K562 (cell line): ENCODE data around the gene CCNT1. TPM values are rescaled to one million over a fixed set of nuclear protein-coding genes. Genes with fewer than 3 reads are reported as not detected.
"Not testable (repeated sequence)": the region's sequence is repeated elsewhere in the genome, so short reads cannot be mapped to it uniquely, and the experiment has no call there.

Experiments used
- ATAC-seq: fragments of 200-7000 bp; cut with Tn5 transposase; 3 replicates; pipeline ENCODE4 v1.9.1; 2020; ENCODE audit warnings: moderate library complexity
- BruUV-seq: library from RNA; stranded (reverse); fragments of 400-500 nt; replicated peaks from 2 replicates; lab custom pipeline; 2021; lab: Mats Ljungman, UMichigan
- CTCF ChIA-PET: fragments of 300-600 bp; formaldehyde crosslinking; extraction: SDS; loops from one replicate; lab custom pipeline; 2021; ENCODE audit warnings: low intra/inter-chr PET ratio; lab: Yijun Ruan, JAX
- POLR2A ChIA-PET: fragments of 300-600, 350-650 bp; sonication (Branson Sonifier 250); formaldehyde crosslinking; extraction: SDS; loops from one replicate; lab custom pipeline; 2021; ENCODE audit warnings: antibody characterized with exemption, inconsistent platforms; lab: Yijun Ruan, JAX
- DNase-seq, 4 experiments: peaks; one replicate each; pipeline versions ENCODE4 v3.0.0 to v3.0.0-alpha.2; 2011 to 2018; ENCODE audit warnings: low spot score in 3 of 4, mixed read lengths in 3 of 4; ENCODE audit errors: extremely low read depth in 1 of 4
- FAIRE-seq: peaks from 2 replicates; lab custom pipeline; 2011; peaks lifted over from hg19 to GRCh38; lab: Jason Lieb, UNC
- H2AFZ ChIP-seq: 2 replicates; pipeline ENCODE4 v1.6.0; 2011; ENCODE audit warnings: low read depth, low read length, control low read depth, inconsistent platforms
- H3K27ac ChIP-seq: fragments of 200-600 bp; 3 replicates; pipeline ENCODE4 v1.8.0; 2011; ENCODE audit warnings: low read depth, mild to moderate bottlenecking, control low read depth, inconsistent platforms, low read length, moderate library complexity, mixed read lengths; ENCODE audit errors: extremely low read depth
- H3K27me3 ChIP-seq, 2 experiments: fragments of 300-600 bp in 1 of 2; 2 replicates in 1 of 2; 3 replicates in 1 of 2; pipeline versions ENCODE4 v1.6.0 to v1.8.0; 2011; ENCODE audit warnings: inconsistent platforms in 2 of 2, low read length in 2 of 2, mild to moderate bottlenecking in 1 of 2, mixed read lengths in 1 of 2, moderate library complexity in 1 of 2; ENCODE audit not compliant: control insufficient read depth in 2 of 2, insufficient read depth in 2 of 2
- H3K36me3 ChIP-seq: fragments of 300-600 bp; 3 replicates; pipeline ENCODE4 v1.8.0; 2011; ENCODE audit warnings: mild to moderate bottlenecking, low read length, inconsistent platforms; ENCODE audit not compliant: control insufficient read depth, insufficient read depth
- H3K4me1 ChIP-seq, 2 experiments: fragments of 200-600 bp in 1 of 2; replicated peaks in 1 of 2; 2 replicates in 1 of 2; 3 replicates in 1 of 2; pipeline versions ENCODE4 v1.5.1 to v1.8.0; 2011; ENCODE audit warnings: inconsistent platforms in 2 of 2, low read length in 2 of 2, mild to moderate bottlenecking in 1 of 2, mixed read lengths in 1 of 2, moderate library complexity in 1 of 2; ENCODE audit not compliant: control insufficient read depth in 2 of 2, insufficient read depth in 2 of 2
- H3K4me2 ChIP-seq: 2 replicates; pipeline ENCODE4 v1.6.1; 2011; ENCODE audit warnings: low read length, control low read depth, inconsistent platforms, mixed read lengths; ENCODE audit not compliant: insufficient read depth
- H3K4me3 ChIP-seq: fragments of 200-600 bp; sonication (generic), shearing (Covaris generic); 2 replicates; pipeline ENCODE4 v1.5.1; 2016; ENCODE audit warnings: control low read depth, inconsistent platforms
- H3K79me2 ChIP-seq: fragments of 200-600 bp; 3 replicates; pipeline ENCODE4 v1.8.0; 2011; ENCODE audit warnings: low read length, inconsistent platforms; ENCODE audit not compliant: control insufficient read depth, insufficient read depth
- H3K9ac ChIP-seq, 2 experiments: 2 replicates each; pipeline versions ENCODE4 v1.6.0 to v1.6.1; 2011; ENCODE audit warnings: low read depth in 2 of 2, low read length in 2 of 2, control low read depth in 1 of 2, inconsistent platforms in 1 of 2, mild to moderate bottlenecking in 1 of 2, mixed read lengths in 1 of 2; ENCODE audit not compliant: insufficient read depth in 1 of 2
- H3K9me1 ChIP-seq: one replicate; pipeline ENCODE4 v1.6.0; 2011; ENCODE audit warnings: inconsistent platforms, mild to moderate bottlenecking, low read length, moderate library complexity; ENCODE audit not compliant: control insufficient read depth, insufficient read depth
- H3K9me3 ChIP-seq: replicated peaks from 2 replicates; pipeline ENCODE4 v1.5.1; 2011; ENCODE audit warnings: low read depth, low read length, inconsistent platforms; ENCODE audit not compliant: control insufficient read depth, insufficient read depth
- H4K20me1 ChIP-seq: replicated peaks from 2 replicates; pipeline ENCODE4 v1.6.1; 2011; ENCODE audit warnings: low read length, inconsistent platforms, mixed read lengths; ENCODE audit not compliant: control insufficient read depth, insufficient read depth
- CEBPB ChIP-seq: fragments of 450-650 bp; IDR thresholded peaks from 2 replicates; pipeline ENCODE4 v1.6.1; 2016; ENCODE audit warnings: missing genetic modification characterization, missing compliant biosample characterization
- CEBPG ChIP-seq, 3 experiments: fragments of 200-800 bp in 1 of 3; sonication (Bioruptor generic) in 1 of 3; sonication (generic) in 1 of 3; formaldehyde crosslinking in 1 of 3; IDR thresholded peaks in 2 of 3; conservative IDR thresholded peaks in 1 of 3; 2 replicates each; pipeline versions ENCODE4 v1.6.1 to v1.8.0; 2016 to 2022; ENCODE audit warnings: missing compliant biosample characterization in 2 of 3, missing genetic modification characterization in 2 of 3, mild to moderate bottlenecking in 1 of 3, missing genetic modification reagents in 1 of 3
- TAF7 ChIP-seq: fragments of 450-650 bp; IDR thresholded peaks from 2 replicates; pipeline ENCODE4 v1.6.1; 2016; ENCODE audit warnings: missing genetic modification characterization, missing compliant biosample characterization
- ZBTB33 ChIP-seq: sonication (generic); formaldehyde crosslinking; IDR thresholded peaks from 2 replicates; pipeline ENCODE4 v1.8.1; 2023; ENCODE audit warnings: mild to moderate bottlenecking, missing genetic modification reagents
- WGBS: fragments of 100-300 bp; shearing (Covaris generic); methylation state at CpG from one replicate; pipeline ENCODE4 v1.1.6; 2016; ENCODE audit warnings: low coverage, mixed read lengths; ENCODE audit not compliant: insufficient coverage; ENCODE audit errors: missing lambda C conversion rate; 5-methylcytosine and 5-hydroxymethylcytosine counted together
- in situ Hi-C: fragments of 300-500 bp; cut with MboI; formaldehyde crosslinking; loops from 4 replicates; pipeline ENCODE4 v1.15.0; 2018; ENCODE audit warnings: inconsistent platforms, mixed read lengths
- intact Hi-C: fragments of 100-400 bp; cut with micrococcal nuclease; formaldehyde crosslinking; loops from 2 replicates; pipeline ENCODE4 v1.14.2; 2022
- polyA plus RNA-seq, 8 experiments: library from polyadenylated mRNA; depleted of rRNA in 4 of 8; stranded (reverse) in 5 of 8; unstranded in 3 of 8; fragments of >200 nt; fragmentation: Nextera tagmentation in 2 of 8; fragmentation: Illumina TruSeq in 1 of 8; extraction: Ambion mirVana in 2 of 8; extraction: Trizol in 1 of 8; gene quantifications; 2 replicates each; pipeline versions ENCODE4 v1.2.1 to v1.2.3, GENCODE V29; 2011 to 2014; ENCODE audit warnings: inconsistent platforms in 1 of 8, missing spikeins in 1 of 8
- total RNA-seq, 7 experiments: library from RNA; depleted of rRNA in 6 of 7; stranded (reverse); fragments of >200 nt in 6 of 7; fragmentation: Illumina TruSeq in 2 of 7; extraction: Trizol in 2 of 7; gene quantifications; 2 replicates each; pipeline versions ENCODE4 v1.2.1 to v1.2.3, GENCODE V29; 2011 to 2021; ENCODE audit warnings: low replicate concordance in 1 of 7

Gene CCNT1
- total and polyA plus RNA-seq, 9 of the 15 experiments (the other 6 are each of a cell fraction or from before 2014, with no cell fraction given), result 9.7 to 52.4 (median 33.4) TPM

- in situ Hi-C loops, result no loop called here
- no TSS peak for BruUV-seq
These were observed 73.5 kb downstream of the CCNT1 start for GRCh38 chr12:48643011-48643410.

GRCh38 chr12:48641752-48642555 is 74.6 kb downstream of the CCNT1 start:
- H3K27ac ChIP-seq, H3K4me3 ChIP-seq, H3K36me3 ChIP-seq, POLR2A ChIA-PET, H2AFZ ChIP-seq, DNase-seq, H3K4me2 ChIP-seq, H3K79me2 ChIP-seq, CTCF ChIA-PET, H4K20me1 ChIP-seq, H3K9me1 ChIP-seq, H3K27me3 ChIP-seq, FAIRE-seq, H3K9me3 ChIP-seq, in situ Hi-C loops, intact Hi-C loops, H3K9ac ChIP-seq, ATAC-seq, BruUV-seq: not testable (repeated sequence)
- 70% methylated on average over 25 of the region's 54 CpGs for WGBS
- TF ChIP-seq ZBTB33, result 0 out of 2 replicates have a peak, but pooled peaks have one; percentile 16
- peaks cover 0 to 11% of the 10 kb centered on the region in 2 experiments; a peak in 2 of 5 replicates for H3K4me1 ChIP-seq

More at GRCh38 chr12:48643011-48643410, 73.5 kb downstream of the CCNT1 start:
- Histone ChIP-seq H3K27ac (no peak overlapping the region), H3K79me2 (no peaks in the 10 kb centered on the region), H4K20me1 (no peaks in the 10 kb centered on the region), H3K4me2 (no peak overlapping the region), H3K27me3 (no peaks in the 10 kb centered on the region), H3K9ac (no peak overlapping the region), H3K9me3 (0 out of 2 replicates have a peak, but pooled peaks cover 2% of the 10 kb centered on the region), H3K4me3 (no peak overlapping the region), H3K4me1 (peaks cover 0 to 11% of the 10 kb centered on the region in 2 experiments; a peak in 2 of 5 replicates), H3K9me1 (no peaks in the 10 kb centered on the region), H3K36me3 (no peaks in the 10 kb centered on the region)
- 57% methylated on average over 2 of the region's 2 CpGs for WGBS
- POLR2A ChIA-PET, result no interaction called here
- DNase-seq (no peak), FAIRE-seq (no peak), ATAC-seq (no peak)
- CTCF ChIA-PET, result no interaction called here
- TF ChIP-seq TAF7 (tag) (no peak), CEBPG (CRISPR knock-in tag; IDR thresholded peaks at IDR 0.05) (no peak), CEBPG (tag; conservative IDR thresholded peaks at IDR 0.05 in 1 of 2, IDR thresholded peaks at IDR 0.05 in 1 of 2) (peak; percentile 48 to 55; a peak in 3 of 4 replicates), CEBPB (tag) (peak; percentile 87)
- TF ChIP-seq, all 486 proteins: peak for 2
- H2AFZ ChIP-seq, result no peak overlapping the region
- intact Hi-C loops, result no loop called here
